Peyer's patch (tissue), 4 donors: ENCODE data around the gene ELMO1.

ENCODE experiments used
- POLR2A ChIP-seq, 2 donors: fragments of 450-650 bp; IDR thresholded peaks; one replicate each; pipeline ENCODE4 v1.5.1; 2017; ENCODE audit warnings: antibody characterized with exemption in 2 of 2, mild to moderate bottlenecking in 2 of 2, moderate library complexity in 2 of 2
- TF ChIP-seq, protein P1 (sequence below), 6 experiments: fragments of 450-650 bp in 4 of 6; fragments of 200-600 bp in 2 of 6; sonication (generic) in 1 of 6; IDR thresholded peaks; one replicate each; pipeline ENCODE4 v1.5.1; 2017 to 2019; ENCODE audit warnings: antibody characterized with exemption in 6 of 6, mild to moderate bottlenecking in 3 of 6, moderate library complexity in 1 of 6

DNA sequence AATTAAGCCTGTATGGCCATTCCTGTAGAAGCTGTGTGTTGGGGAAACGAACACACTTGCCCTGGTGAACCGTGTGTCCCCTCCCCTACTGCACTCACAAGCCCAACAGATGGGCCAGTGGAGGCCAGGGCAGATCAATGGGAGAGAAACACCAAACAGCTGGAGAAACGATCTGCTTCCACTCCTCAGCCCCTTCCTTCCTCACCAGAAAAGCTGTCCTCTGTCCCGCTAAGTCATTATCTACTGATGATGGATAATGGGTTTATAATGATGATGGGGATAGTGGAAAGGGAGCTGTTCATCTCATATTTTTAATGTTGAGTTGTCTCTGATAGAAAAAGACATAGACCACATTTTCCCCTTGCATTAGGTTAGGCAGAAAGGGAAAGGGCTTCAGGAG lies 99.7 kb downstream of the ELMO1 start:
- TF ChIP-seq, protein P1, sequence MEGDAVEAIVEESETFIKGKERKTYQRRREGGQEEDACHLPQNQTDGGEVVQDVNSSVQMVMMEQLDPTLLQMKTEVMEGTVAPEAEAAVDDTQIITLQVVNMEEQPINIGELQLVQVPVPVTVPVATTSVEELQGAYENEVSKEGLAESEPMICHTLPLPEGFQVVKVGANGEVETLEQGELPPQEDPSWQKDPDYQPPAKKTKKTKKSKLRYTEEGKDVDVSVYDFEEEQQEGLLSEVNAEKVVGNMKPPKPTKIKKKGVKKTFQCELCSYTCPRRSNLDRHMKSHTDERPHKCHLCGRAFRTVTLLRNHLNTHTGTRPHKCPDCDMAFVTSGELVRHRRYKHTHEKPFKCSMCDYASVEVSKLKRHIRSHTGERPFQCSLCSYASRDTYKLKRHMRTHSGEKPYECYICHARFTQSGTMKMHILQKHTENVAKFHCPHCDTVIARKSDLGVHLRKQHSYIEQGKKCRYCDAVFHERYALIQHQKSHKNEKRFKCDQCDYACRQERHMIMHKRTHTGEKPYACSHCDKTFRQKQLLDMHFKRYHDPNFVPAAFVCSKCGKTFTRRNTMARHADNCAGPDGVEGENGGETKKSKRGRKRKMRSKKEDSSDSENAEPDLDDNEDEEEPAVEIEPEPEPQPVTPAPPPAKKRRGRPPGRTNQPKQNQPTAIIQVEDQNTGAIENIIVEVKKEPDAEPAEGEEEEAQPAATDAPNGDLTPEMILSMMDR (IDR thresholded peaks at IDR 0.05) = no peak
- no peak for TF ChIP-seq POLR2A (IDR thresholded peaks at IDR 0.05)
